GM23338 (cell line): Measurements from ENCODE around the gene TSPAN10. TPM values are rescaled to one million over a fixed set of nuclear protein-coding genes. Genes with fewer than 3 reads are reported as not detected.

Experiments
- ATAC-seq: fragments of 200-7000 bp; cut with Tn5 transposase; 3 replicates; pipeline ENCODE4 v1.9.1; 2020
- DNase-seq: peaks from one replicate; pipeline ENCODE4 v3.0.0-alpha.2; 2015; ENCODE audit warnings: low spot score
- H2AFZ ChIP-seq: fragments of 200-600 bp; sonication (generic); 2 replicates; pipeline ENCODE4 v1.8.0; 2016; ENCODE audit warnings: antibody characterized with exemption, mild to moderate bottlenecking, moderate library complexity
- H3F3A ChIP-seq: fragments of 200-600 bp; sonication (generic); replicated peaks from 2 replicates; pipeline ENCODE4 v1.8.0; 2017; ENCODE audit warnings: antibody characterized with exemption, mixed run types, low read depth
- H3K27ac ChIP-seq: fragments of 200-600 bp; sonication (generic); 2 replicates; pipeline ENCODE4 v1.6.1; 2016; ENCODE audit warnings: low read depth
- H3K27me3 ChIP-seq: fragments of 200-600 bp; sonication (generic); 2 replicates; pipeline ENCODE4 v1.8.0; 2016; ENCODE audit warnings: mild to moderate bottlenecking, mixed run types, moderate library complexity; ENCODE audit not compliant: insufficient read depth
- H3K36me3 ChIP-seq: fragments of 200-600 bp; sonication (generic); 2 replicates; pipeline ENCODE4 v1.8.0; 2016; ENCODE audit warnings: mild to moderate bottlenecking; ENCODE audit not compliant: insufficient read depth
- H3K4me1 ChIP-seq: fragments of 200-600 bp; sonication (generic); 2 replicates; pipeline ENCODE4 v1.8.0; 2016; ENCODE audit warnings: mild to moderate bottlenecking, moderate library complexity; ENCODE audit not compliant: insufficient read depth
- H3K4me2 ChIP-seq: fragments of 200-600 bp; sonication (generic); 2 replicates; pipeline ENCODE4 v1.7.1; 2017; ENCODE audit warnings: mixed run types
- H3K4me3 ChIP-seq: fragments of 200-600 bp; sonication (generic); 2 replicates; pipeline ENCODE4 v1.6.1; 2016; ENCODE audit warnings: mixed run types
- H3K79me2 ChIP-seq: fragments of 200-600 bp; sonication (generic); replicated peaks from 2 replicates; pipeline ENCODE4 v1.8.0; 2017; ENCODE audit warnings: mild to moderate bottlenecking; ENCODE audit not compliant: insufficient read depth
- H3K9me2 ChIP-seq: fragments of 200-600 bp; sonication (generic); 2 replicates; pipeline ENCODE4 v1.8.0; 2017; ENCODE audit not compliant: insufficient read depth
- H4K20me1 ChIP-seq: fragments of 200-600 bp; sonication (generic); replicated peaks from 2 replicates; pipeline ENCODE4 v1.8.0; 2017; ENCODE audit warnings: mild to moderate bottlenecking; ENCODE audit not compliant: insufficient read depth
- H3K27ac Mint-ChIP-seq: 2 replicates; pipeline ENCODE4 v1.8.0; 2020; ENCODE audit warnings: inconsistent platforms, mild to moderate bottlenecking, moderate library complexity, mixed read lengths
- H3K27me3 Mint-ChIP-seq: 3 replicates; pipeline ENCODE4 v1.8.0; 2022; ENCODE audit warnings: low read depth, mild to moderate bottlenecking, moderate library complexity, mixed read lengths, inconsistent platforms; ENCODE audit not compliant: insufficient read depth, poor library complexity
- H3K36me3 Mint-ChIP-seq: 3 replicates; pipeline ENCODE4 v1.8.0; 2021; ENCODE audit warnings: low read depth, mild to moderate bottlenecking, inconsistent platforms, moderate library complexity, mixed read lengths
- H3K4me1 Mint-ChIP-seq: 3 replicates; pipeline ENCODE4 v1.8.0; 2020; ENCODE audit warnings: mild to moderate bottlenecking, inconsistent platforms, mixed read lengths
- H3K4me3 Mint-ChIP-seq: 3 replicates; pipeline ENCODE4 v1.8.0; 2021; ENCODE audit warnings: moderate library complexity, mild to moderate bottlenecking, inconsistent platforms, mixed read lengths
- H3K9me3 Mint-ChIP-seq: 3 replicates; pipeline ENCODE4 v1.8.0; 2020; ENCODE audit warnings: moderate library complexity, mild to moderate bottlenecking, inconsistent platforms, mixed read lengths
- CREB1 ChIP-seq: fragments of 250-450 bp; sonication (Bioruptor Pico); IDR thresholded peaks from 2 replicates; pipeline ENCODE4 v1.5.0; 2020; ENCODE audit warnings: low read depth, mild to moderate bottlenecking, moderate library complexity
- EZH2phosphoT487 ChIP-seq: fragments of 200-600 bp; sonication (generic); IDR thresholded peaks from one replicate; pipeline ENCODE4 v1.8.1; 2018; ENCODE audit warnings: antibody characterized with exemption; ENCODE audit not compliant: unreplicated experiment
- NANOG ChIP-seq: IDR thresholded peaks from 2 replicates; pipeline ENCODE4 v1.6.1; 2016; ENCODE audit warnings: antibody characterized with exemption, borderline replicate concordance
- POLR2AphosphoS5 ChIP-seq: IDR thresholded peaks from 2 replicates; pipeline ENCODE4 v1.6.1; 2016; ENCODE audit warnings: antibody characterized with exemption, low read depth
- STAT1 ChIP-seq: IDR thresholded peaks from one replicate; pipeline ENCODE4 v1.6.1; 2016; ENCODE audit warnings: antibody characterized with exemption; ENCODE audit not compliant: unreplicated experiment
- ZNF331 ChIP-seq: fragments of 250-450 bp; sonication (Bioruptor Pico); IDR thresholded peaks from 2 replicates; pipeline ENCODE4 v1.5.0; 2020; ENCODE audit warnings: low read depth, mild to moderate bottlenecking, moderate library complexity
- polyA plus RNA-seq: library from polyadenylated mRNA; unstranded; fragments of >200 nt; fragmentation: Nextera tagmentation; extraction: Ambion mirVana; gene quantifications from 2 replicates; pipeline ENCODE4 v1.2.1, GENCODE V29; 2016
- total RNA-seq: library from RNA; depleted of rRNA; stranded (reverse); fragments of >200 nt; shearing (Covaris generic); gene quantifications from 2 replicates; pipeline ENCODE4 v1.2.3, GENCODE V29; 2014
- TF ChIP-seq, protein P1 (sequence below): fragments of 250-450 bp; sonication (Bioruptor Pico); IDR thresholded peaks from 2 replicates; pipeline ENCODE4 v1.5.0; 2020; ENCODE audit warnings: mild to moderate bottlenecking, moderate library complexity
- TF ChIP-seq, protein P2 (sequence below), 2 experiments: fragments of 200-600 bp in 1 of 2; sonication (generic) in 1 of 2; conservative IDR thresholded peaks; 2 replicates each; pipeline versions ENCODE4 v1.5.1 to v1.6.1; 2016 to 2017; ENCODE audit warnings: antibody characterized with exemption in 2 of 2, low read depth in 2 of 2, mild to moderate bottlenecking in 2 of 2, moderate library complexity in 1 of 2

Gene TSPAN10
- total and polyA plus RNA-seq, 2 experiments from 2014 or later: 0.66 to 1.2 TPM

- TF ChIP-seq, protein P1, sequence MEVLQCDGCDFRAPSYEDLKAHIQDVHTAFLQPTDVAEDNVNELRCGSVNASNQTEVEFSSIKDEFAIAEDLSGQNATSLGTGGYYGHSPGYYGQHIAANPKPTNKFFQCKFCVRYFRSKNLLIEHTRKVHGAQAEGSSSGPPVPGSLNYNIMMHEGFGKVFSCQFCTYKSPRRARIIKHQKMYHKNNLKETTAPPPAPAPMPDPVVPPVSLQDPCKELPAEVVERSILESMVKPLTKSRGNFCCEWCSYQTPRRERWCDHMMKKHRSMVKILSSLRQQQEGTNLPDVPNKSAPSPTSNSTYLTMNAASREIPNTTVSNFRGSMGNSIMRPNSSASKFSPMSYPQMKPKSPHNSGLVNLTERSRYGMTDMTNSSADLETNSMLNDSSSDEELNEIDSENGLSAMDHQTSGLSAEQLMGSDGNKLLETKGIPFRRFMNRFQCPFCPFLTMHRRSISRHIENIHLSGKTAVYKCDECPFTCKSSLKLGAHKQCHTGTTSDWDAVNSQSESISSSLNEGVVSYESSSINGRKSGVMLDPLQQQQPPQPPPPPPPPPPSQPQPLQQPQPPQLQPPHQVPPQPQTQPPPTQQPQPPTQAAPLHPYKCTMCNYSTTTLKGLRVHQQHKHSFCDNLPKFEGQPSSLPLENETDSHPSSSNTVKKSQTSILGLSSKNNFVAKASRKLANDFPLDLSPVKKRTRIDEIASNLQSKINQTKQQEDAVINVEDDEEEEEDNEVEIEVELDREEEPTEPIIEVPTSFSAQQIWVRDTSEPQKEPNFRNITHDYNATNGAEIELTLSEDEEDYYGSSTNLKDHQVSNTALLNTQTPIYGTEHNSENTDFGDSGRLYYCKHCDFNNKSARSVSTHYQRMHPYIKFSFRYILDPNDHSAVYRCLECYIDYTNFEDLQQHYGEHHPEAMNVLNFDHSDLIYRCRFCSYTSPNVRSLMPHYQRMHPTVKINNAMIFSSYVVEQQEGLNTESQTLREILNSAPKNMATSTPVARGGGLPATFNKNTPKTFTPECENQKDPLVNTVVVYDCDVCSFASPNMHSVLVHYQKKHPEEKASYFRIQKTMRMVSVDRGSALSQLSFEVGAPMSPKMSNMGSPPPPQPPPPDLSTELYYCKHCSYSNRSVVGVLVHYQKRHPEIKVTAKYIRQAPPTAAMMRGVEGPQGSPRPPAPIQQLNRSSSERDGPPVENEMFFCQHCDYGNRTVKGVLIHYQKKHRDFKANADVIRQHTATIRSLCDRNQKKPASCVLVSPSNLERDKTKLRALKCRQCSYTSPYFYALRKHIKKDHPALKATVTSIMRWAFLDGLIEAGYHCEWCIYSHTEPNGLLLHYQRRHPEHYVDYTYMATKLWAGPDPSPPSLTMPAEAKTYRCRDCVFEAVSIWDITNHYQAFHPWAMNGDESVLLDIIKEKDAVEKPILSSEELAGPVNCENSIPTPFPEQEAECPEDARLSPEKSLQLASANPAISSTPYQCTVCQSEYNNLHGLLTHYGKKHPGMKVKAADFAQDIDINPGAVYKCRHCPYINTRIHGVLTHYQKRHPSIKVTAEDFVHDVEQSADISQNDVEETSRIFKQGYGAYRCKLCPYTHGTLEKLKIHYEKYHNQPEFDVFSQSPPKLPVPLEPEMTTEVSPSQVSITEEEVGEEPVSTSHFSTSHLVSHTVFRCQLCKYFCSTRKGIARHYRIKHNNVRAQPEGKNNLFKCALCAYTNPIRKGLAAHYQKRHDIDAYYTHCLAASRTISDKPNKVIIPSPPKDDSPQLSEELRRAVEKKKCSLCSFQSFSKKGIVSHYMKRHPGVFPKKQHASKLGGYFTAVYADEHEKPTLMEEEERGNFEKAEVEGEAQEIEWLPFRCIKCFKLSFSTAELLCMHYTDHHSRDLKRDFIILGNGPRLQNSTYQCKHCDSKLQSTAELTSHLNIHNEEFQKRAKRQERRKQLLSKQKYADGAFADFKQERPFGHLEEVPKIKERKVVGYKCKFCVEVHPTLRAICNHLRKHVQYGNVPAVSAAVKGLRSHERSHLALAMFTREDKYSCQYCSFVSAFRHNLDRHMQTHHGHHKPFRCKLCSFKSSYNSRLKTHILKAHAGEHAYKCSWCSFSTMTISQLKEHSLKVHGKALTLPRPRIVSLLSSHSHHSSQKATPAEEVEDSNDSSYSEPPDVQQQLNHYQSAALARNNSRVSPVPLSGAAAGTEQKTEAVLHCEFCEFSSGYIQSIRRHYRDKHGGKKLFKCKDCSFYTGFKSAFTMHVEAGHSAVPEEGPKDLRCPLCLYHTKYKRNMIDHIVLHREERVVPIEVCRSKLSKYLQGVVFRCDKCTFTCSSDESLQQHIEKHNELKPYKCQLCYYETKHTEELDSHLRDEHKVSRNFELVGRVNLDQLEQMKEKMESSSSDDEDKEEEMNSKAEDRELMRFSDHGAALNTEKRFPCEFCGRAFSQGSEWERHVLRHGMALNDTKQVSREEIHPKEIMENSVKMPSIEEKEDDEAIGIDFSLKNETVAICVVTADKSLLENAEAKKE (CRISPR knock-in tag): no peak
- TF ChIP-seq STAT1: no peak
- TF ChIP-seq EZH2phosphoT487: no peak
- no peak for TF ChIP-seq POLR2AphosphoS5
- TF ChIP-seq ZNF331 (CRISPR knock-in tag): no peak
- TF ChIP-seq NANOG: no peak
Measured at GRCh38 chr17:81659038-81659437, 22.0 kb downstream of the TSPAN10 start (continued).

DNA sequence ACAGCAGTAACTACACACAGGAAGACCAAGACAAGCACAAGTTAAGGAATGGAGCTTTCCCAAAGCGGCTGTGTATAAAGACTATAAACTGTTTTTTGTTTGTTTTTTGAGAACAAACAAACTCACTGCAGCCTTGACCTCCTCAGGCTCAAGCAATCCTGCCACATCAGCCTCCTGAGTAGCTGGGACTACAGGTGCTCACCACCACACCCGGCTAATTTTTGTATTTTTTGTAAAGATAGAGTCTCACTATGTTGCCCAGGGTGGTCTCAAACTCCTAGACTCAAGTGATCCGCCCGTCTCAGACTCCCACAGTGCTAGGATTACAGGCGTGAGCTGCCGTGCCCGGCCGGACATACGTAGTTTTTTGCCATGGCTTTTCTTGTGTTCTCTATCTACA, 23.4 kb downstream of the TSPAN10 start:
- H3K4me3 Mint-ChIP-seq: no peak overlapping the region
- no peaks in the 10 kb centered on the region for H3K9me3 Mint-ChIP-seq
- Histone ChIP-seq H3K36me3 (no peaks in the 10 kb centered on the region), H4K20me1 (no peaks in the 10 kb centered on the region), H3K4me3 (no peak overlapping the region), H3K9me2 (no peaks in the 10 kb centered on the region), H3K79me2 (0 out of 2 replicates have a peak, but pooled peaks cover 3% of the 10 kb centered on the region), H3F3A (peaks cover 7% of the 10 kb centered on the region; the same call in 1 of the 2 replicates), H3K27ac (no peak overlapping the region), H2AFZ (no peak overlapping the region), H3K4me1 (peaks cover 7% of the 10 kb centered on the region), H3K27me3 (no peaks in the 10 kb centered on the region), H3K4me2 (no peak overlapping the region)
- no peak for TF ChIP-seq CREB1 (CRISPR knock-in tag)
- TF ChIP-seq, protein P2, sequence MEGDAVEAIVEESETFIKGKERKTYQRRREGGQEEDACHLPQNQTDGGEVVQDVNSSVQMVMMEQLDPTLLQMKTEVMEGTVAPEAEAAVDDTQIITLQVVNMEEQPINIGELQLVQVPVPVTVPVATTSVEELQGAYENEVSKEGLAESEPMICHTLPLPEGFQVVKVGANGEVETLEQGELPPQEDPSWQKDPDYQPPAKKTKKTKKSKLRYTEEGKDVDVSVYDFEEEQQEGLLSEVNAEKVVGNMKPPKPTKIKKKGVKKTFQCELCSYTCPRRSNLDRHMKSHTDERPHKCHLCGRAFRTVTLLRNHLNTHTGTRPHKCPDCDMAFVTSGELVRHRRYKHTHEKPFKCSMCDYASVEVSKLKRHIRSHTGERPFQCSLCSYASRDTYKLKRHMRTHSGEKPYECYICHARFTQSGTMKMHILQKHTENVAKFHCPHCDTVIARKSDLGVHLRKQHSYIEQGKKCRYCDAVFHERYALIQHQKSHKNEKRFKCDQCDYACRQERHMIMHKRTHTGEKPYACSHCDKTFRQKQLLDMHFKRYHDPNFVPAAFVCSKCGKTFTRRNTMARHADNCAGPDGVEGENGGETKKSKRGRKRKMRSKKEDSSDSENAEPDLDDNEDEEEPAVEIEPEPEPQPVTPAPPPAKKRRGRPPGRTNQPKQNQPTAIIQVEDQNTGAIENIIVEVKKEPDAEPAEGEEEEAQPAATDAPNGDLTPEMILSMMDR (conservative IDR thresholded peaks at IDR 0.05; ENCODE audit: low read depth in 2 of 2): no peak
- TF ChIP-seq POLR2AphosphoS5: no peak
- peaks cover 11% of the 10 kb centered on the region for H3K36me3 Mint-ChIP-seq
- ATAC-seq: no peak
- no peak for DNase-seq
- H3K27ac Mint-ChIP-seq: no peak overlapping the region
- H3K27me3 Mint-ChIP-seq: peaks cover 5% of the 10 kb centered on the region
- peaks cover 5% of the 10 kb centered on the region; the same call in 1 of the 3 replicates for H3K4me1 Mint-ChIP-seq
